GM23338 (cell line): Measurements from ENCODE around the gene NRG3. TPM values are rescaled to one million over a fixed set of nuclear protein-coding genes. Genes with fewer than 3 reads are reported as not detected.

Experiments
- ATAC-seq: fragments of 200-7000 bp; cut with Tn5 transposase; 3 replicates; pipeline ENCODE4 v1.9.1; 2020
- DNase-seq: peaks from one replicate; pipeline ENCODE4 v3.0.0-alpha.2; 2015; ENCODE audit warnings: low spot score
- H2AFZ ChIP-seq: fragments of 200-600 bp; sonication (generic); 2 replicates; pipeline ENCODE4 v1.8.0; 2016; ENCODE audit warnings: antibody characterized with exemption, mild to moderate bottlenecking, moderate library complexity
- H3F3A ChIP-seq: fragments of 200-600 bp; sonication (generic); replicated peaks from 2 replicates; pipeline ENCODE4 v1.8.0; 2017; ENCODE audit warnings: antibody characterized with exemption, mixed run types, low read depth
- H3K27ac ChIP-seq: fragments of 200-600 bp; sonication (generic); 2 replicates; pipeline ENCODE4 v1.6.1; 2016; ENCODE audit warnings: low read depth
- H3K27me3 ChIP-seq: fragments of 200-600 bp; sonication (generic); 2 replicates; pipeline ENCODE4 v1.8.0; 2016; ENCODE audit warnings: mild to moderate bottlenecking, mixed run types, moderate library complexity; ENCODE audit not compliant: insufficient read depth
- H3K36me3 ChIP-seq: fragments of 200-600 bp; sonication (generic); 2 replicates; pipeline ENCODE4 v1.8.0; 2016; ENCODE audit warnings: mild to moderate bottlenecking; ENCODE audit not compliant: insufficient read depth
- H3K4me1 ChIP-seq: fragments of 200-600 bp; sonication (generic); 2 replicates; pipeline ENCODE4 v1.8.0; 2016; ENCODE audit warnings: mild to moderate bottlenecking, moderate library complexity; ENCODE audit not compliant: insufficient read depth
- H3K4me2 ChIP-seq: fragments of 200-600 bp; sonication (generic); 2 replicates; pipeline ENCODE4 v1.7.1; 2017; ENCODE audit warnings: mixed run types
- H3K4me3 ChIP-seq: fragments of 200-600 bp; sonication (generic); 2 replicates; pipeline ENCODE4 v1.6.1; 2016; ENCODE audit warnings: mixed run types
- H3K79me2 ChIP-seq: fragments of 200-600 bp; sonication (generic); replicated peaks from 2 replicates; pipeline ENCODE4 v1.8.0; 2017; ENCODE audit warnings: mild to moderate bottlenecking; ENCODE audit not compliant: insufficient read depth
- H3K9me2 ChIP-seq: fragments of 200-600 bp; sonication (generic); 2 replicates; pipeline ENCODE4 v1.8.0; 2017; ENCODE audit not compliant: insufficient read depth
- H4K20me1 ChIP-seq: fragments of 200-600 bp; sonication (generic); replicated peaks from 2 replicates; pipeline ENCODE4 v1.8.0; 2017; ENCODE audit warnings: mild to moderate bottlenecking; ENCODE audit not compliant: insufficient read depth
- H3K27ac Mint-ChIP-seq: 2 replicates; pipeline ENCODE4 v1.8.0; 2020; ENCODE audit warnings: inconsistent platforms, mild to moderate bottlenecking, moderate library complexity, mixed read lengths
- H3K27me3 Mint-ChIP-seq: 3 replicates; pipeline ENCODE4 v1.8.0; 2022; ENCODE audit warnings: low read depth, mild to moderate bottlenecking, moderate library complexity, mixed read lengths, inconsistent platforms; ENCODE audit not compliant: insufficient read depth, poor library complexity
- H3K36me3 Mint-ChIP-seq: 3 replicates; pipeline ENCODE4 v1.8.0; 2021; ENCODE audit warnings: low read depth, mild to moderate bottlenecking, inconsistent platforms, moderate library complexity, mixed read lengths
- H3K4me1 Mint-ChIP-seq: 3 replicates; pipeline ENCODE4 v1.8.0; 2020; ENCODE audit warnings: mild to moderate bottlenecking, inconsistent platforms, mixed read lengths
- H3K4me3 Mint-ChIP-seq: 3 replicates; pipeline ENCODE4 v1.8.0; 2021; ENCODE audit warnings: moderate library complexity, mild to moderate bottlenecking, inconsistent platforms, mixed read lengths
- H3K9me3 Mint-ChIP-seq: 3 replicates; pipeline ENCODE4 v1.8.0; 2020; ENCODE audit warnings: moderate library complexity, mild to moderate bottlenecking, inconsistent platforms, mixed read lengths
- CREB1 ChIP-seq: fragments of 250-450 bp; sonication (Bioruptor Pico); IDR thresholded peaks from 2 replicates; pipeline ENCODE4 v1.5.0; 2020; ENCODE audit warnings: low read depth, mild to moderate bottlenecking, moderate library complexity
- EZH2 ChIP-seq: fragments of 200-600 bp; sonication (generic); IDR thresholded peaks from one replicate; pipeline ENCODE4 v1.8.0; 2017; ENCODE audit warnings: antibody characterized with exemption, mild to moderate bottlenecking, low read depth; ENCODE audit not compliant: unreplicated experiment
- EZH2phosphoT487 ChIP-seq: fragments of 200-600 bp; sonication (generic); IDR thresholded peaks from one replicate; pipeline ENCODE4 v1.8.1; 2018; ENCODE audit warnings: antibody characterized with exemption; ENCODE audit not compliant: unreplicated experiment
- JUNB ChIP-seq: IDR thresholded peaks from one replicate; pipeline ENCODE4 v1.6.1; 2016; ENCODE audit warnings: antibody characterized with exemption; ENCODE audit not compliant: unreplicated experiment
- NANOG ChIP-seq: IDR thresholded peaks from 2 replicates; pipeline ENCODE4 v1.6.1; 2016; ENCODE audit warnings: antibody characterized with exemption, borderline replicate concordance
- POLR2AphosphoS5 ChIP-seq: IDR thresholded peaks from 2 replicates; pipeline ENCODE4 v1.6.1; 2016; ENCODE audit warnings: antibody characterized with exemption, low read depth
- ZNF114 ChIP-seq: fragments of 250-450 bp; sonication (Bioruptor Pico); IDR thresholded peaks from 2 replicates; pipeline ENCODE4 v1.5.0; 2020; ENCODE audit warnings: mild to moderate bottlenecking, moderate library complexity
- ZNF331 ChIP-seq: fragments of 250-450 bp; sonication (Bioruptor Pico); IDR thresholded peaks from 2 replicates; pipeline ENCODE4 v1.5.0; 2020; ENCODE audit warnings: low read depth, mild to moderate bottlenecking, moderate library complexity
- polyA plus RNA-seq: library from polyadenylated mRNA; unstranded; fragments of >200 nt; fragmentation: Nextera tagmentation; extraction: Ambion mirVana; gene quantifications from 2 replicates; pipeline ENCODE4 v1.2.1, GENCODE V29; 2016
- total RNA-seq: library from RNA; depleted of rRNA; stranded (reverse); fragments of >200 nt; shearing (Covaris generic); gene quantifications from 2 replicates; pipeline ENCODE4 v1.2.3, GENCODE V29; 2014
- TF ChIP-seq, protein P1 (sequence below): fragments of 250-450 bp; sonication (Bioruptor Pico); IDR thresholded peaks from 2 replicates; pipeline ENCODE4 v1.5.0; 2020; ENCODE audit warnings: mild to moderate bottlenecking, moderate library complexity
- TF ChIP-seq, protein P2 (sequence below): IDR thresholded peaks from one replicate; pipeline ENCODE4 v1.6.1; 2018; ENCODE audit warnings: antibody characterized with exemption; ENCODE audit not compliant: unreplicated experiment
- TF ChIP-seq, protein P3 (sequence below): IDR thresholded peaks from 2 replicates; pipeline ENCODE4 v1.6.1; 2016; ENCODE audit warnings: antibody characterized with exemption

NRG3 gene
- total and polyA plus RNA-seq, 2 experiments from 2014 or later, result 1.9 to 3.9 TPM

DNA sequence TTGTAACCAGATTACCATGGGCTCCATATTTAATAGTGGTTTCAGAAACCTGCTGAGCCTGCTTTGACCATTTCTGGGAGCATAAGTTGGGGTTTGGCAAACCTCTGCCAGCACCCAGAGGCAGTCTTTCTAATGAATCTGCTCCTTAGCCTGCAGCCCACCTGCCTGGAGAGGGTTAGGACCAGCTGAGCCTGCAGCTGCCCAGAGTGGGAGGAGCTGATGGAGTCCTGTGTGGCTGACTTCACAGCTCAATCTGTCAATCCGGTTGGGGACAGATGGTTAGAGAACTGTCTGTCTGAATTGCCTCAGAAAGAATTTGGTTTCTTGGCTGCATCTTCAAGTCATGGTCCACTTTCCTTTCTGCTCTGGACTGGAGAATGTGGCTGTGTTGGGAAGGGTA is 444.6 kb downstream of the NRG3 start (continued):
- no peak for TF ChIP-seq ZNF114 (CRISPR knock-in tag)
- no peak for TF ChIP-seq ZNF331
- TF ChIP-seq NANOG, result no peak
- no peak for TF ChIP-seq EZH2phosphoT487
- TF ChIP-seq, protein P1, sequence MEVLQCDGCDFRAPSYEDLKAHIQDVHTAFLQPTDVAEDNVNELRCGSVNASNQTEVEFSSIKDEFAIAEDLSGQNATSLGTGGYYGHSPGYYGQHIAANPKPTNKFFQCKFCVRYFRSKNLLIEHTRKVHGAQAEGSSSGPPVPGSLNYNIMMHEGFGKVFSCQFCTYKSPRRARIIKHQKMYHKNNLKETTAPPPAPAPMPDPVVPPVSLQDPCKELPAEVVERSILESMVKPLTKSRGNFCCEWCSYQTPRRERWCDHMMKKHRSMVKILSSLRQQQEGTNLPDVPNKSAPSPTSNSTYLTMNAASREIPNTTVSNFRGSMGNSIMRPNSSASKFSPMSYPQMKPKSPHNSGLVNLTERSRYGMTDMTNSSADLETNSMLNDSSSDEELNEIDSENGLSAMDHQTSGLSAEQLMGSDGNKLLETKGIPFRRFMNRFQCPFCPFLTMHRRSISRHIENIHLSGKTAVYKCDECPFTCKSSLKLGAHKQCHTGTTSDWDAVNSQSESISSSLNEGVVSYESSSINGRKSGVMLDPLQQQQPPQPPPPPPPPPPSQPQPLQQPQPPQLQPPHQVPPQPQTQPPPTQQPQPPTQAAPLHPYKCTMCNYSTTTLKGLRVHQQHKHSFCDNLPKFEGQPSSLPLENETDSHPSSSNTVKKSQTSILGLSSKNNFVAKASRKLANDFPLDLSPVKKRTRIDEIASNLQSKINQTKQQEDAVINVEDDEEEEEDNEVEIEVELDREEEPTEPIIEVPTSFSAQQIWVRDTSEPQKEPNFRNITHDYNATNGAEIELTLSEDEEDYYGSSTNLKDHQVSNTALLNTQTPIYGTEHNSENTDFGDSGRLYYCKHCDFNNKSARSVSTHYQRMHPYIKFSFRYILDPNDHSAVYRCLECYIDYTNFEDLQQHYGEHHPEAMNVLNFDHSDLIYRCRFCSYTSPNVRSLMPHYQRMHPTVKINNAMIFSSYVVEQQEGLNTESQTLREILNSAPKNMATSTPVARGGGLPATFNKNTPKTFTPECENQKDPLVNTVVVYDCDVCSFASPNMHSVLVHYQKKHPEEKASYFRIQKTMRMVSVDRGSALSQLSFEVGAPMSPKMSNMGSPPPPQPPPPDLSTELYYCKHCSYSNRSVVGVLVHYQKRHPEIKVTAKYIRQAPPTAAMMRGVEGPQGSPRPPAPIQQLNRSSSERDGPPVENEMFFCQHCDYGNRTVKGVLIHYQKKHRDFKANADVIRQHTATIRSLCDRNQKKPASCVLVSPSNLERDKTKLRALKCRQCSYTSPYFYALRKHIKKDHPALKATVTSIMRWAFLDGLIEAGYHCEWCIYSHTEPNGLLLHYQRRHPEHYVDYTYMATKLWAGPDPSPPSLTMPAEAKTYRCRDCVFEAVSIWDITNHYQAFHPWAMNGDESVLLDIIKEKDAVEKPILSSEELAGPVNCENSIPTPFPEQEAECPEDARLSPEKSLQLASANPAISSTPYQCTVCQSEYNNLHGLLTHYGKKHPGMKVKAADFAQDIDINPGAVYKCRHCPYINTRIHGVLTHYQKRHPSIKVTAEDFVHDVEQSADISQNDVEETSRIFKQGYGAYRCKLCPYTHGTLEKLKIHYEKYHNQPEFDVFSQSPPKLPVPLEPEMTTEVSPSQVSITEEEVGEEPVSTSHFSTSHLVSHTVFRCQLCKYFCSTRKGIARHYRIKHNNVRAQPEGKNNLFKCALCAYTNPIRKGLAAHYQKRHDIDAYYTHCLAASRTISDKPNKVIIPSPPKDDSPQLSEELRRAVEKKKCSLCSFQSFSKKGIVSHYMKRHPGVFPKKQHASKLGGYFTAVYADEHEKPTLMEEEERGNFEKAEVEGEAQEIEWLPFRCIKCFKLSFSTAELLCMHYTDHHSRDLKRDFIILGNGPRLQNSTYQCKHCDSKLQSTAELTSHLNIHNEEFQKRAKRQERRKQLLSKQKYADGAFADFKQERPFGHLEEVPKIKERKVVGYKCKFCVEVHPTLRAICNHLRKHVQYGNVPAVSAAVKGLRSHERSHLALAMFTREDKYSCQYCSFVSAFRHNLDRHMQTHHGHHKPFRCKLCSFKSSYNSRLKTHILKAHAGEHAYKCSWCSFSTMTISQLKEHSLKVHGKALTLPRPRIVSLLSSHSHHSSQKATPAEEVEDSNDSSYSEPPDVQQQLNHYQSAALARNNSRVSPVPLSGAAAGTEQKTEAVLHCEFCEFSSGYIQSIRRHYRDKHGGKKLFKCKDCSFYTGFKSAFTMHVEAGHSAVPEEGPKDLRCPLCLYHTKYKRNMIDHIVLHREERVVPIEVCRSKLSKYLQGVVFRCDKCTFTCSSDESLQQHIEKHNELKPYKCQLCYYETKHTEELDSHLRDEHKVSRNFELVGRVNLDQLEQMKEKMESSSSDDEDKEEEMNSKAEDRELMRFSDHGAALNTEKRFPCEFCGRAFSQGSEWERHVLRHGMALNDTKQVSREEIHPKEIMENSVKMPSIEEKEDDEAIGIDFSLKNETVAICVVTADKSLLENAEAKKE, result no peak

DNA sequence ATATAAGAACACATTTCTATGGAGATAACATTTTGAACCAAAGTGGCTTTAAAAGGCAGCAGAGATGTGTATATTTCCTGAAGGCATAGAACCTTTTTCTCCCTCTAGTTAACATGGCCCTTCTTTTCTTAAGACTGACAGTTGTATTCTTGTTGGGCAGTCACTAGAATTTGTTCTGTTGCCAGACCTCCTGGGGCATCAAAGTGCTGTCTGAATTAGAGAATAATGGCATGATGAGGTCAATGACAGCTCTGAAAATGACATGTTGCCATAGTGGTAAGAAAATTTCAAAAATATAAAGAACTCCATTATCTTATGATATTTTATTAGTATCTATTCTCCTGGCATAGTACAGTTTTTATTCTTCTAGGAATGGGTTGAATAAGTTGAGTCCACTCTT is 446.7 kb downstream of the NRG3 start:
- TF ChIP-seq POLR2AphosphoS5 (no peak), EZH2 (no peak), CREB1 (CRISPR knock-in tag) (no peak), JUNB (no peak)
- TF ChIP-seq, protein P2, sequence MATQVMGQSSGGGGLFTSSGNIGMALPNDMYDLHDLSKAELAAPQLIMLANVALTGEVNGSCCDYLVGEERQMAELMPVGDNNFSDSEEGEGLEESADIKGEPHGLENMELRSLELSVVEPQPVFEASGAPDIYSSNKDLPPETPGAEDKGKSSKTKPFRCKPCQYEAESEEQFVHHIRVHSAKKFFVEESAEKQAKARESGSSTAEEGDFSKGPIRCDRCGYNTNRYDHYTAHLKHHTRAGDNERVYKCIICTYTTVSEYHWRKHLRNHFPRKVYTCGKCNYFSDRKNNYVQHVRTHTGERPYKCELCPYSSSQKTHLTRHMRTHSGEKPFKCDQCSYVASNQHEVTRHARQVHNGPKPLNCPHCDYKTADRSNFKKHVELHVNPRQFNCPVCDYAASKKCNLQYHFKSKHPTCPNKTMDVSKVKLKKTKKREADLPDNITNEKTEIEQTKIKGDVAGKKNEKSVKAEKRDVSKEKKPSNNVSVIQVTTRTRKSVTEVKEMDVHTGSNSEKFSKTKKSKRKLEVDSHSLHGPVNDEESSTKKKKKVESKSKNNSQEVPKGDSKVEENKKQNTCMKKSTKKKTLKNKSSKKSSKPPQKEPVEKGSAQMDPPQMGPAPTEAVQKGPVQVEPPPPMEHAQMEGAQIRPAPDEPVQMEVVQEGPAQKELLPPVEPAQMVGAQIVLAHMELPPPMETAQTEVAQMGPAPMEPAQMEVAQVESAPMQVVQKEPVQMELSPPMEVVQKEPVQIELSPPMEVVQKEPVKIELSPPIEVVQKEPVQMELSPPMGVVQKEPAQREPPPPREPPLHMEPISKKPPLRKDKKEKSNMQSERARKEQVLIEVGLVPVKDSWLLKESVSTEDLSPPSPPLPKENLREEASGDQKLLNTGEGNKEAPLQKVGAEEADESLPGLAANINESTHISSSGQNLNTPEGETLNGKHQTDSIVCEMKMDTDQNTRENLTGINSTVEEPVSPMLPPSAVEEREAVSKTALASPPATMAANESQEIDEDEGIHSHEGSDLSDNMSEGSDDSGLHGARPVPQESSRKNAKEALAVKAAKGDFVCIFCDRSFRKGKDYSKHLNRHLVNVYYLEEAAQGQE, result no peak
- TF ChIP-seq, protein P3, sequence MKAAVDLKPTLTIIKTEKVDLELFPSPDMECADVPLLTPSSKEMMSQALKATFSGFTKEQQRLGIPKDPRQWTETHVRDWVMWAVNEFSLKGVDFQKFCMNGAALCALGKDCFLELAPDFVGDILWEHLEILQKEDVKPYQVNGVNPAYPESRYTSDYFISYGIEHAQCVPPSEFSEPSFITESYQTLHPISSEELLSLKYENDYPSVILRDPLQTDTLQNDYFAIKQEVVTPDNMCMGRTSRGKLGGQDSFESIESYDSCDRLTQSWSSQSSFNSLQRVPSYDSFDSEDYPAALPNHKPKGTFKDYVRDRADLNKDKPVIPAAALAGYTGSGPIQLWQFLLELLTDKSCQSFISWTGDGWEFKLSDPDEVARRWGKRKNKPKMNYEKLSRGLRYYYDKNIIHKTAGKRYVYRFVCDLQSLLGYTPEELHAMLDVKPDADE, result no peak
- peaks cover 33% of the 10 kb centered on the region for H3K4me1 Mint-ChIP-seq
- no peaks in the 10 kb centered on the region for H3K9me2 ChIP-seq
- H2AFZ ChIP-seq, result no peak overlapping the region
- ATAC-seq (no peak), DNase-seq (no peak)
- H3K27me3 Mint-ChIP-seq, result peaks cover 2% of the 10 kb centered on the region
- no peaks in the 10 kb centered on the region for H3K36me3 ChIP-seq
- no peaks in the 10 kb centered on the region for H3K27me3 ChIP-seq
- H3K4me3 ChIP-seq, result no peak overlapping the region
- no peak overlapping the region for H3K4me3 Mint-ChIP-seq
- no peaks in the 10 kb centered on the region for H3K36me3 Mint-ChIP-seq
- H3K79me2 ChIP-seq, result no peaks in the 10 kb centered on the region
- no peaks in the 10 kb centered on the region for H4K20me1 ChIP-seq
- H3K4me2 ChIP-seq, result no peak overlapping the region
- H3F3A ChIP-seq, result no peaks in the 10 kb centered on the region
- no peak overlapping the region for H3K27ac ChIP-seq
- H3K9me3 Mint-ChIP-seq, result no peaks in the 10 kb centered on the region
- no peak overlapping the region for H3K27ac Mint-ChIP-seq
- H3K4me1 ChIP-seq, result no peaks in the 10 kb centered on the region
